ENCODE data around the gene FUT1. TPM values are rescaled to one million over a fixed set of nuclear protein-coding genes. Genes with fewer than 3 reads are reported as not detected.

FUT1 gene
- total and polyA plus RNA-seq, 4 donors: 0.48 to 6.8 (median 1.0) TPM

- TF ChIP-seq TAF1 (conservative IDR thresholded peaks at IDR 0.05): no peak
- TF ChIP-seq NR2F2 (IDR thresholded peaks at IDR 0.05): no peak
- TF ChIP-seq REST (IDR thresholded peaks at IDR 0.05): no peak
- no peak for TF ChIP-seq YY1 (IDR thresholded peaks at IDR 0.05)
- TF ChIP-seq ATF3 (IDR thresholded peaks at IDR 0.05): no peak
- TF ChIP-seq FOXA1 (IDR thresholded peaks at IDR 0.05): no peak
- TF ChIP-seq CTCF (IDR thresholded peaks at IDR 0.05; ENCODE audit: low read depth, low read length, missing input control): no peak
- no peak for TF ChIP-seq HNF4A (conservative IDR thresholded peaks at IDR 0.05)
- no peak for TF ChIP-seq EGR1 (IDR thresholded peaks at IDR 0.05; ENCODE audit: low read depth in 2 of 2)
- no peak for TF ChIP-seq MAX (IDR thresholded peaks at IDR 0.05)
- no peak for TF ChIP-seq SP1 (IDR thresholded peaks at IDR 0.05)
- TF ChIP-seq FOXA2 (IDR thresholded peaks at IDR 0.05): no peak
- TF ChIP-seq RXRA (IDR thresholded peaks at IDR 0.05): no peak
- TF ChIP-seq HNF4G (IDR thresholded peaks at IDR 0.05): no peak
- no peak for DNase-seq (ENCODE audit: low spot score)
- Histone ChIP-seq H3K36me3 (ENCODE audit: control insufficient read depth in 4 of 4, insufficient read depth in 3 of 4, low read depth in 1 of 4, low read length in 3 of 4) (no peaks in the 10 kb centered on the region), H3K4me1 (ENCODE audit: control insufficient read depth in 4 of 4, insufficient read depth in 4 of 4, low read length in 3 of 4) (peaks cover 0 to 24% (median 17%) of the 10 kb centered on the region in 4 donors), H3K4me3 (ENCODE audit: low read depth in 1 of 3, low read length in 3 of 3) (no peak overlapping the region), H3K9ac (ENCODE audit: low read depth in 1 of 2, low read length in 2 of 2) (no peak overlapping the region), H3K27ac (ENCODE audit: low read depth in 1 of 2, low read length in 2 of 2) (no peak overlapping the region), H3K9me3 (ENCODE audit: control insufficient read depth in 4 of 4, low read length in 3 of 4) (no peaks in the 10 kb centered on the region), H3K27me3 (ENCODE audit: control insufficient read depth in 4 of 4, insufficient read depth in 4 of 4, low read length in 3 of 4) (no peaks in the 10 kb centered on the region)
- WGBS: 95% methylated on average over 4 of the region's 4 CpGs
Measured at GRCh38 chr19:48711106-48711662, 41.3 kb downstream of the FUT1 start.

- no peak overlapping the region for H3K27ac ChIP-seq (ENCODE audit: low read depth in 1 of 2, low read length in 2 of 2)
- 81% methylated on average over 11 of the region's 11 CpGs for WGBS
- no peak for DNase-seq (ENCODE audit: low spot score)
- no peaks in the 10 kb centered on the region for H3K27me3 ChIP-seq (ENCODE audit: control insufficient read depth in 4 of 4, insufficient read depth in 4 of 4, low read length in 3 of 4)
- no peak overlapping the region for H3K9ac ChIP-seq (ENCODE audit: low read depth in 1 of 2, low read length in 2 of 2)
- H3K36me3 ChIP-seq (ENCODE audit: control insufficient read depth in 4 of 4, insufficient read depth in 3 of 4, low read depth in 1 of 4, low read length in 3 of 4): no peaks in the 10 kb centered on the region
- no peak overlapping the region for H3K4me3 ChIP-seq (ENCODE audit: low read depth in 1 of 3, low read length in 3 of 3)
- H3K9me3 ChIP-seq (ENCODE audit: control insufficient read depth in 4 of 4, low read length in 3 of 4): no peaks in the 10 kb centered on the region
- TF ChIP-seq RXRA (IDR thresholded peaks at IDR 0.05) (no peak), TAF1 (conservative IDR thresholded peaks at IDR 0.05) (no peak), ATF3 (IDR thresholded peaks at IDR 0.05) (no peak), HNF4A (conservative IDR thresholded peaks at IDR 0.05) (no peak), FOXA2 (IDR thresholded peaks at IDR 0.05) (no peak), RAD21 (IDR thresholded peaks at IDR 0.05) (no peak), YY1 (IDR thresholded peaks at IDR 0.05) (no peak), EGR1 (IDR thresholded peaks at IDR 0.05; ENCODE audit: low read depth in 2 of 2) (no peak), HNF4G (IDR thresholded peaks at IDR 0.05) (no peak), FOXA1 (IDR thresholded peaks at IDR 0.05) (no peak), CTCF (IDR thresholded peaks at IDR 0.05; ENCODE audit: low read depth, low read length, missing input control) (no peak), NR2F2 (IDR thresholded peaks at IDR 0.05) (no peak)
- peaks cover 0 to 9% (median 6%) of the 10 kb centered on the region in 4 donors for H3K4me1 ChIP-seq (ENCODE audit: control insufficient read depth in 4 of 4, insufficient read depth in 4 of 4, low read length in 3 of 4)
Measured at GRCh38 chr19:48708471-48708870, 44.0 kb downstream of the FUT1 start.

All from liver (tissue), 9 donors.